ENCODE measurements around the gene TLE2. TPM values are rescaled to one million over a fixed set of nuclear protein-coding genes. Genes with fewer than 3 reads are reported as not detected.

Gene TLE2
- total RNA-seq, 1 experiment from 2014 or later: 3.1 TPM

DNA sequence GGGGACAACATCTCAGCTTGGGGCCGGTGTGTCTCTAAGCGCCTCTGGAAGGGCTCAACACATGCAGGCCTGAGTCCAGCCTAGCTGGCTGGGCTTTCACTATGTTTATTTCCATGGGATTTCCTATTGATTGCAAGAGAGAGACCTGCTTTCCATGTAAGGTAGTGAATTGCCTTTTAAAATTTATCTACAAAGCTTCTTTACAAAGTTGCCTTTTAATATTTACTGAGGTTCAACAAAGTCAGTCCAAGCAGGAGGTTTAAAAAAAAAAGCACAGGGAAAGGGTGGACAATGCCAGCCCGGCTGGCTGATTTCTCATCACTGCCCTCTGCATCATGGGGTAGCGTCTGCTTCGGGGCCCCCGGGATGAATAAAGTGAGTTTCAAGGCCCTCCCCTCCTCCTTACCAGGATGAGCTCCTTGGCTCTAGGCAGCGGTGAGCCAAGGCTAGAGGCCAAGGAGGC, 15.8 kb downstream of the TLE2 start:
- no peak for DNase-seq
- H3K9me3 Mint-ChIP-seq: no peaks in the 10 kb centered on the region
- H2AK5ac ChIP-seq (ENCODE audit: insufficient read length, low read length): no peak overlapping the region
- no peak overlapping the region for H3K18ac ChIP-seq (ENCODE audit: insufficient read length, low read depth, low read length)
- H3K4ac ChIP-seq (ENCODE audit: low read depth, low read length): no peak overlapping the region
- H3K9me3 ChIP-seq (ENCODE audit: control insufficient read depth, low read depth, low read length): no peaks in the 10 kb centered on the region
- no peak overlapping the region for H3K4me3 Mint-ChIP-seq
- H2BK120ac ChIP-seq (ENCODE audit: low read depth, low read length, poor library complexity, severe bottlenecking): no peak overlapping the region
- no peaks in the 10 kb centered on the region for H3K36me3 Mint-ChIP-seq (ENCODE audit: insufficient read depth in 1 of 3, low read depth in 3 of 3)
- H3K23ac ChIP-seq (ENCODE audit: insufficient read length, low read depth, low read length): no peak overlapping the region
- H4K91ac ChIP-seq (ENCODE audit: insufficient read length, low read depth, low read length): no peak overlapping the region
- peaks cover 6% of the 10 kb centered on the region for H3K27me3 Mint-ChIP-seq (ENCODE audit: low read depth)
- TF ChIP-seq, protein P1, sequence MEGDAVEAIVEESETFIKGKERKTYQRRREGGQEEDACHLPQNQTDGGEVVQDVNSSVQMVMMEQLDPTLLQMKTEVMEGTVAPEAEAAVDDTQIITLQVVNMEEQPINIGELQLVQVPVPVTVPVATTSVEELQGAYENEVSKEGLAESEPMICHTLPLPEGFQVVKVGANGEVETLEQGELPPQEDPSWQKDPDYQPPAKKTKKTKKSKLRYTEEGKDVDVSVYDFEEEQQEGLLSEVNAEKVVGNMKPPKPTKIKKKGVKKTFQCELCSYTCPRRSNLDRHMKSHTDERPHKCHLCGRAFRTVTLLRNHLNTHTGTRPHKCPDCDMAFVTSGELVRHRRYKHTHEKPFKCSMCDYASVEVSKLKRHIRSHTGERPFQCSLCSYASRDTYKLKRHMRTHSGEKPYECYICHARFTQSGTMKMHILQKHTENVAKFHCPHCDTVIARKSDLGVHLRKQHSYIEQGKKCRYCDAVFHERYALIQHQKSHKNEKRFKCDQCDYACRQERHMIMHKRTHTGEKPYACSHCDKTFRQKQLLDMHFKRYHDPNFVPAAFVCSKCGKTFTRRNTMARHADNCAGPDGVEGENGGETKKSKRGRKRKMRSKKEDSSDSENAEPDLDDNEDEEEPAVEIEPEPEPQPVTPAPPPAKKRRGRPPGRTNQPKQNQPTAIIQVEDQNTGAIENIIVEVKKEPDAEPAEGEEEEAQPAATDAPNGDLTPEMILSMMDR (conservative IDR thresholded peaks at IDR 0.05): no peak
- no peak overlapping the region for H3K27ac ChIP-seq (ENCODE audit: insufficient read length, low read depth, low read length)
- no CpG with 5 or more reads among the region's 7 CpGs for WGBS (ENCODE audit: extremely low coverage, insufficient read length, low lambda C conversion rate)
- H2AFZ ChIP-seq (ENCODE audit: low read length): no peak overlapping the region
- H3K79me1 ChIP-seq (ENCODE audit: insufficient read depth, low read depth, low read length, poor library complexity, severe bottlenecking): no peaks in the 10 kb centered on the region
- H3K9ac ChIP-seq (ENCODE audit: extremely low read depth, insufficient read length, low read length): no peak overlapping the region
- no peak overlapping the region for H2BK15ac ChIP-seq (ENCODE audit: low read depth, low read length)
- H3K79me2 ChIP-seq (ENCODE audit: insufficient read depth, low read length): no peaks in the 10 kb centered on the region
- no peak overlapping the region for H3K14ac ChIP-seq (ENCODE audit: insufficient read depth, low read length)
- H4K8ac ChIP-seq (replicated peaks; ENCODE audit: insufficient read length, low read depth, low read length): no peak overlapping the region
- H3K4me1 ChIP-seq (ENCODE audit: insufficient read depth, low read length): no peaks in the 10 kb centered on the region
- no peak overlapping the region for H2BK5ac ChIP-seq (ENCODE audit: insufficient read length, low read length)
- no peaks in the 10 kb centered on the region for H4K20me1 ChIP-seq (ENCODE audit: control insufficient read depth, insufficient read depth, insufficient read length)
- H3T11ph ChIP-seq (ENCODE audit: low read length): no peak overlapping the region
- H3K23me2 ChIP-seq (ENCODE audit: insufficient read length, low read depth, low read length, poor library complexity, severe bottlenecking): peaks cover 2% of the 10 kb centered on the region
- no peaks in the 10 kb centered on the region for H3K27me3 ChIP-seq (ENCODE audit: insufficient read depth, low read length)
- peaks cover 3 to 18% of the 10 kb centered on the region in 2 experiments; a peak in 2 of 4 replicates for H3K4me1 Mint-ChIP-seq
- H3K56ac ChIP-seq (ENCODE audit: insufficient read length, low read depth, low read length): no peak overlapping the region
- no peak overlapping the region for H2BK12ac ChIP-seq (ENCODE audit: insufficient read length, low read depth, low read length)
- no peak overlapping the region for H3K4me2 ChIP-seq (ENCODE audit: insufficient read depth, insufficient read length, low read length)
- H4K5ac ChIP-seq (ENCODE audit: insufficient read length, low read depth, low read length): no peak overlapping the region
- H2BK20ac ChIP-seq (ENCODE audit: low read depth, low read length, poor library complexity, severe bottlenecking): no peak overlapping the region
- H3K27ac Mint-ChIP-seq: no peak overlapping the region

Measured in H9 (cell line).